ENCODE results near the gene PTPRR.

GRCh38 chr12:70929029-70929428 lies 8.5 kb upstream of the PTPRR start:
- TF ChIP-seq CTCF (IDR thresholded peaks at IDR 0.05) (no peak), POLR2AphosphoS5 (IDR thresholded peaks at IDR 0.05) (no peak), POLR2A (IDR thresholded peaks at IDR 0.05) (no peak)

All from prostate gland (tissue), 2 donors.